Activated T-cell treated with anti-CD3 and anti-CD28 coated beads for 24 hours (primary cell): Measurements from ENCODE around the gene MRAP2.

Experiments
- DNase-seq: peaks from one replicate; pipeline ENCODE4 v3.0.0-alpha.2; 2020; ENCODE audit warnings: low read depth

Gene MRAP2

GRCh38 chr6:84135291-84135690 is 101.7 kb downstream of the MRAP2 start:
- DNase-seq = no peak

GRCh38 chr6:84136364-84137050 is 102.9 kb downstream of the MRAP2 start:
- no peak for DNase-seq

GRCh38 chr6:84137051-84137375 is 103.4 kb downstream of the MRAP2 start:
- DNase-seq = no peak

- no peak for DNase-seq
These were observed 104.5 kb downstream of the MRAP2 start for GRCh38 chr6:84137989-84138575.

- no peak for DNase-seq
These were observed 105.7 kb downstream of the MRAP2 start for GRCh38 chr6:84139311-84139710.
